Measurements from ENCODE around the gene DDX24. TPM values are rescaled to one million over a fixed set of nuclear protein-coding genes. Genes with fewer than 3 reads are reported as not detected.

The DDX24 gene
- total and polyA plus RNA-seq, 3 experiments from 2014 or later: 274 to 287 (median 283) TPM

DNA sequence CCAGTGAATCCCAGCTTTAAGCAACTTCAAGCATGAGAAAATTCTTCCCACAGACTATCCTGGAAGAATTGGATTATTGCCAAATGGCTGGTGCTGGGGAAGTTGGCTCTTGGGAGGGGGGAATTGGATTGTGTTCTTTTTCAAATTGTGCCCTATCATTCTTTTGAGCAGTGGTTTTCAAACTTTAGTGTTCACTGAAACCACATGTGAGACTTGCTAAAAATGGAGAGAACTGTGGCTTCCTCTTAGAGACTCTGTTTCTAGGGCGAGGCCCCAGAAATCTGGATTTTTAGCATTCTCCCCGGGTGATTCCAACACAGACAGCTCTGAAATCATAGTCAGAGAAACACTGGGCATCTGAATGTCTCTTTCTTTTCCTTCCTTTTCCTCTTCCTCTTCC, 69.2 kb downstream of the DDX24 start:
- Histone ChIP-seq H3K27ac (ENCODE audit: low read depth, low read length) (no peak overlapping the region), H3K36me3 (ENCODE audit: insufficient read depth, low read length) (no peaks in the 10 kb centered on the region), H3K9me3 (ENCODE audit: low read length) (no peaks in the 10 kb centered on the region), H3K4me3 (ENCODE audit: low read length) (no peak overlapping the region), H3K27me3 (ENCODE audit: insufficient read depth, low read length, poor library complexity, severe bottlenecking) (peaks cover 6% of the 10 kb centered on the region), H3K4me1 (ENCODE audit: insufficient read depth, low read length) (peaks cover 20% of the 10 kb centered on the region)
- H3K27ac Mint-ChIP-seq: peak overlapping the region in 5 of 8 donors; percentile 17 to 66 (median 24)
- H3K4me3 Mint-ChIP-seq: peak overlapping the region in 6 of 7 donors; percentile 19 to 62 (median 38)
- peaks cover 38 to 49% (median 48%) of the 10 kb centered on the region in 3 donors for H3K4me1 Mint-ChIP-seq
- peaks cover 0 to 8% of the 10 kb centered on the region in 2 donors for H3K27me3 Mint-ChIP-seq
- ChIA-PET POLR2A (interaction anchor here (0.6 to 1.1 kb wide), 2 partner anchors 34 to 37 kb away, joined by 3 to 7 read pairs; no protein-coding TSS in a partner anchor), CTCF (interaction anchor here (1.1 to 3.5 kb wide), 9 partner anchors 9 to 121 kb away, joined by 3 to 24 read pairs (median 3); no protein-coding TSS in a partner anchor)
- peak in 3 of 5 donors; percentile 44 to 58 (median 54) for DNase-seq
- no peaks in the 10 kb centered on the region for H3K9me3 Mint-ChIP-seq
- H3K36me3 Mint-ChIP-seq: no peaks in the 10 kb centered on the region

DNA sequence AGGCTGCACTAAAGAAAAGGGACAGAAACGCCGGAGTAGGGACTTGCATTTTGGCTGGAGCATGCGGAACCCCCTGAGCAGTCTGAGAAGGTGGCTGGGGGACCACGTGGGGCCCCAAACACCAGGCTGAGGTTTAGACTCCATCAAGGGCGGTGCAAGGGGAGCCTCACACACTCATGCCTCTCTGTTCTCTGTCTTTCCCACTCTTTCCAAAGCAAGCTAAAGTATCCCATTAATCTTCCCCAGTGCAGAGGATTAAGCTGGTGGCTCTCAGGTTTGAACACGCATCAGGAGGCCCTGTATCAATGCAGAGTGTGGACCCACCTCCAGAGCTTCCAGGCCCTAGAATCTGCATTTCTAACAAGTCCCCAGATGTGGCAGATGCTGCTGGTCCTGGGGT, 70.4 kb downstream of the DDX24 start:
- no peak for DNase-seq
- H3K4me1 Mint-ChIP-seq: peaks cover 38 to 49% (median 48%) of the 10 kb centered on the region in 3 donors
- Histone ChIP-seq H3K9me3 (ENCODE audit: low read length) (no peaks in the 10 kb centered on the region), H3K36me3 (ENCODE audit: insufficient read depth, low read length) (no peaks in the 10 kb centered on the region), H3K27me3 (ENCODE audit: insufficient read depth, low read length, poor library complexity, severe bottlenecking) (peaks cover 6% of the 10 kb centered on the region), H3K4me1 (ENCODE audit: insufficient read depth, low read length) (peaks cover 20% of the 10 kb centered on the region), H3K27ac (ENCODE audit: low read depth, low read length) (no peak overlapping the region), H3K4me3 (ENCODE audit: low read length) (no peak overlapping the region)
- H3K36me3 Mint-ChIP-seq: no peaks in the 10 kb centered on the region
- ChIA-PET POLR2A (no interaction called here), CTCF (interaction anchor here (1.3 to 3.5 kb wide), 4 partner anchors 8 to 71 kb away, joined by 3 to 24 read pairs (median 3); no protein-coding TSS in a partner anchor)
- H3K27ac Mint-ChIP-seq: peak overlapping the region in 1 of 8 donors; percentile 47
- H3K4me3 Mint-ChIP-seq: peak overlapping the region in 2 of 7 donors; percentile 19 to 25
- no peaks in the 10 kb centered on the region for H3K9me3 Mint-ChIP-seq
- H3K27me3 Mint-ChIP-seq: peaks cover 0 to 5% of the 10 kb centered on the region in 2 donors

DNA sequence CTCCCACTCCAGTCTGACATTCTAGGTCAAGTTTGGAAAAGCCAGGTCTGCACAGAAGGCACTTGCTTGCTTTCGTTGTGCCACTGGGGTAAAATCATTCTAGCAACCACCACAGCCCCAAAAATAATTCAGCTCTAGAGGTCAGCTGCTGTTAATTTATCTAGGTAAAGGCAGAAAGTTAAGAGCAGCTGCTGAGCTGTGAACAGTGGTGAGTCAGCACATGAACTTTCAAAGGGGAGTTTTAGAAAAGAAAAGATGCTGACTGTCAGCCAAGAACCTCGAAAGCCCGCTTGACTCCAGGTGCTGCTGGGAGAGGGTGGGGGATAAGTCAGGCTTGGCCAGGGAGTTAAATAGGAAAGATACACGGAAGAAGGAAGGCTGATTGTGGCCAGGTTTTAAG, 71.2 kb downstream of the DDX24 start:
- Mint-ChIP-seq H3K36me3 (no peaks in the 10 kb centered on the region), H3K27me3 (peaks cover 0 to 10% of the 10 kb centered on the region in 2 donors), H3K4me3 (peak overlapping the region in 1 of 7 donors; percentile 10), H3K4me1 (peaks cover 38 to 49% (median 48%) of the 10 kb centered on the region in 3 donors), H3K9me3 (no peaks in the 10 kb centered on the region), H3K27ac (peak overlapping the region in 1 of 8 donors; percentile 75)
- H3K36me3 ChIP-seq (ENCODE audit: insufficient read depth, low read length): no peaks in the 10 kb centered on the region
- ChIA-PET POLR2A (interaction anchor here (0.6 kb wide), 1 partner anchor 119 kb away, joined by 3 read pairs; no protein-coding TSS in a partner anchor), CTCF (interaction anchor here (0.8 to 3.5 kb wide), 3 partner anchors 70 to 123 kb away, joined by 3 to 24 read pairs (median 3); no protein-coding TSS in a partner anchor)
- H3K4me1 ChIP-seq (ENCODE audit: insufficient read depth, low read length): peaks cover 20% of the 10 kb centered on the region
- peaks cover 6% of the 10 kb centered on the region for H3K27me3 ChIP-seq (ENCODE audit: insufficient read depth, low read length, poor library complexity, severe bottlenecking)
- H3K4me3 ChIP-seq (ENCODE audit: low read length): no peak overlapping the region
- no peaks in the 10 kb centered on the region for H3K9me3 ChIP-seq (ENCODE audit: low read length)
- DNase-seq: no peak
- no peak overlapping the region for H3K27ac ChIP-seq (ENCODE audit: low read depth, low read length)

DNA sequence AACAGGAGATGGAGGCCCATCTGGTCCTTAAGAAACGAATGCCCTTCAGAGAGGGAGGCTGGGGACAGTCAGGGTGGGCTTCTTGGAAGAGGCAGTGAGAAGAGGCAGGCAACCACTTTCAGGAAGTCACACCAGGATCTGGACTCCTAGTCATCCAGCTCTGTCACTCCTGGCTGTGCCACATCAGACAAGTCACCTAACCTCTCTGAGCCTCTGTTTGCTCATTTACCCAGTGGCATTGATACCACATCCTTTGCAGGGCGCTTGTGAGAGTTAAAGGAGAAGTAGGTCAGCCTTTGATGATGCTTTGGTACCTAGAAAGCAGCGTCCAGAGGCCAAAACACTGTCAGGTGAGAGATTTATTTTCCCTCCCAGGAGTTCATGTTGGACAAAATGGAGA, 72.8 kb downstream of the DDX24 start:
- ChIA-PET CTCF (interaction anchor here (1.1 to 1.2 kb wide), 2 partner anchors 9 to 68 kb away, joined by 6 read pairs; no protein-coding TSS in a partner anchor), POLR2A (no interaction called here)
- Mint-ChIP-seq H3K27ac (no peak overlapping the region), H3K4me3 (no peak overlapping the region), H3K36me3 (no peaks in the 10 kb centered on the region), H3K4me1 (peaks cover 38 to 48% (median 46%) of the 10 kb centered on the region in 3 donors), H3K9me3 (no peaks in the 10 kb centered on the region), H3K27me3 (peaks cover 4 to 11% of the 10 kb centered on the region in 2 donors)
- Histone ChIP-seq H3K36me3 (ENCODE audit: insufficient read depth, low read length) (no peaks in the 10 kb centered on the region), H3K4me1 (ENCODE audit: insufficient read depth, low read length) (peaks cover 20% of the 10 kb centered on the region), H3K9me3 (ENCODE audit: low read length) (no peaks in the 10 kb centered on the region), H3K4me3 (ENCODE audit: low read length) (no peak overlapping the region), H3K27me3 (ENCODE audit: insufficient read depth, low read length, poor library complexity, severe bottlenecking) (peaks cover 6% of the 10 kb centered on the region), H3K27ac (ENCODE audit: low read depth, low read length) (no peak overlapping the region)
- peak in 1 of 5 donors; percentile 9 for DNase-seq

DNA sequence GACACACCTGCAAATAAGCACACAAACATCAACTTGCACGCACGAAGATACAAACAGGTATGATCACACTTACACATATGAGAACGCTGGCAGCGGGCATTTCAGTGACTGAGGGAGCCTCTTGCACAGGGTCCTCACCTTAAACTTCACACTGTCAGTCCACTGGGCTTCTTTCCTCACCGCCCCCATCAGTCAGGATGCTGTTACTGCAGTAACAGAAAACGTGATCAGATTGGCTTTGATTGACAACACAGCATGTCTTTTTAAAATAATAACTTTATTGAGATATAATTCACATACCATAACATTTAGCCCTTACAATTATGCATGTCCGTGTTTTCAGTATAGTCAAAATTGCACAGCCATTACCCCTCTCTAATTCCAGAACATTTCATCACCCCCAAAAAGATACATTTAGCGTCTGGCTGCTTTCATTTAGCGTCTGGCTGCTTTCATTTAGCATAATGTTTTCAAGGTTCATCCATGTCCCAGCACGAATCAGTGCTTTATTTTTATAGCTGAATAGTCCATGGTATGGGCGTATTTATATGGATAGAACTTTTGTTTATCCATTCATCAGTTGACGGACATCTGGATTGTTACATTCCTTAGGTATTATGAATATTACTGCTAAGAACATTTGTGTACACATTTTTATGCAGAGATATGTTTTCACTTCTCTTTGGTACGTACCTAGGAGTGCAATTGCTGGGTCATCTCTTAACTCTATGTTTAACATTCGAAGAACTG, 75.5 kb downstream of the DDX24 start:
- Histone ChIP-seq H3K4me1 (ENCODE audit: insufficient read depth, low read length) (peaks cover 7% of the 10 kb centered on the region), H3K4me3 (ENCODE audit: low read length) (no peak overlapping the region), H3K36me3 (ENCODE audit: insufficient read depth, low read length) (no peaks in the 10 kb centered on the region), H3K27me3 (ENCODE audit: insufficient read depth, low read length, poor library complexity, severe bottlenecking) (no peaks in the 10 kb centered on the region), H3K9me3 (ENCODE audit: low read length) (no peaks in the 10 kb centered on the region), H3K27ac (ENCODE audit: low read depth, low read length) (no peak overlapping the region)
- Mint-ChIP-seq H3K4me3 (no peak overlapping the region), H3K27ac (no peak overlapping the region), H3K27me3 (peaks cover 4 to 11% of the 10 kb centered on the region in 2 donors), H3K9me3 (no peaks in the 10 kb centered on the region), H3K36me3 (no peaks in the 10 kb centered on the region), H3K4me1 (peaks cover 26 to 34% (median 34%) of the 10 kb centered on the region in 3 donors)
- DNase-seq: no peak
- POLR2A ChIA-PET: interaction anchor here (1.4 to 1.7 kb wide), 2 partner anchors 35 to 66 kb away, joined by 3 to 4 read pairs; no protein-coding TSS in a partner anchor
- CTCF ChIA-PET: interaction anchor here (1.0 to 11.1 kb wide), 5 partner anchors 10 to 66 kb away, joined by 3 to 272 read pairs (median 9); no protein-coding TSS in a partner anchor

DNA sequence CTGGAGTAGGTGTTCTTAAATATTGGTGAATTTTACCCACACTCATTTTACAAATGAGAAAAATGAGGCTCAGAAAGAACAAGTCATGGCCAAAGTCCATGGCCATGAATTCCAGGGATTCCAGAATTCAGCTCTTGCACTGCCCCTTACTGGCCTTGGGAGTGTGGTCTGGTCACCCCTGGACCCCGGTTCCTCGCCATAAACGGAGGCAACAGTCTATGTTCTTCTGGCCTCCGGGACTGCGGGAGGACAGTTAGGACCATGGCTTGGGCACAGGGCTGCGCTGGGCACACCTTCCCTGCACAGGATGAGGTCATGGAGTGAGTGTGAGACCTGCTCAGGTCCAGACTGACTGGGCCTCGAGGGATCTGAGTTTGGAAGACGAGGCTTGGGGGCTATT, 77.0 kb downstream of the DDX24 start:
- DNase-seq: no peak
- Histone ChIP-seq H3K27me3 (ENCODE audit: insufficient read depth, low read length, poor library complexity, severe bottlenecking) (no peaks in the 10 kb centered on the region), H3K27ac (ENCODE audit: low read depth, low read length) (no peak overlapping the region), H3K4me3 (ENCODE audit: low read length) (no peak overlapping the region), H3K9me3 (ENCODE audit: low read length) (no peaks in the 10 kb centered on the region), H3K36me3 (ENCODE audit: insufficient read depth, low read length) (no peaks in the 10 kb centered on the region), H3K4me1 (ENCODE audit: insufficient read depth, low read length) (peaks cover 7% of the 10 kb centered on the region)
- Mint-ChIP-seq H3K27me3 (peaks cover 4 to 13% of the 10 kb centered on the region in 2 donors), H3K9me3 (no peaks in the 10 kb centered on the region), H3K27ac (no peak overlapping the region), H3K36me3 (no peaks in the 10 kb centered on the region), H3K4me1 (peaks cover 14 to 21% (median 21%) of the 10 kb centered on the region in 3 donors), H3K4me3 (no peak overlapping the region)
- ChIA-PET POLR2A (interaction anchor here (1.2 to 1.7 kb wide), 3 partner anchors 22 to 65 kb away, joined by 3 to 4 read pairs (median 4); partner anchors contain the start of gene OTUB2), CTCF (interaction anchor here (1.2 to 11.1 kb wide), 7 partner anchors 8 to 65 kb away, joined by 3 to 272 read pairs (median 4); no protein-coding TSS in a partner anchor)

DNA sequence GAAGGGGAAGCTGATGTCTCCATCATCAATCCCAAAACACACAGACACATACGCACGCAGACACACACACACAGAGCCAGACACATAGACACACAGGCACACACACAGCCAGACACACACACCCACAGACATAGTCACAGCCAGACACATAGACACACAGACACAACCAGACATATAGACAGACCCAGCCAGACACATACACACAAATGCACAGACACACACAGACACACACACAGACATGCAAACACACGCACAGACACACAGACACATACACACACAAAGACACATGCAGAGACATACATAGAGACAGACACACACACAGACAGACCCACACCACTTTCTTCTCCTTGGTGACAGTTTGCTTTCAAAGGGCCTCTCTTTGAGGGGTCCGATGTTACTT, 77.6 kb downstream of the DDX24 start:
- CTCF ChIA-PET: interaction anchor here (0.5 to 11.1 kb wide), 7 partner anchors 8 to 823 kb away, joined by 3 to 272 read pairs (median 4); no protein-coding TSS in a partner anchor
- H3K4me1 Mint-ChIP-seq: peaks cover 10 to 16% (median 15%) of the 10 kb centered on the region in 3 donors
- no peaks in the 10 kb centered on the region for H3K9me3 Mint-ChIP-seq
- Histone ChIP-seq H3K36me3 (ENCODE audit: insufficient read depth, low read length) (no peaks in the 10 kb centered on the region), H3K27ac (ENCODE audit: low read depth, low read length) (no peak overlapping the region), H3K27me3 (ENCODE audit: insufficient read depth, low read length, poor library complexity, severe bottlenecking) (no peaks in the 10 kb centered on the region), H3K9me3 (ENCODE audit: low read length) (no peaks in the 10 kb centered on the region), H3K4me1 (ENCODE audit: insufficient read depth, low read length) (peaks cover 7% of the 10 kb centered on the region), H3K4me3 (ENCODE audit: low read length) (no peak overlapping the region)
- no peaks in the 10 kb centered on the region for H3K36me3 Mint-ChIP-seq
- H3K27me3 Mint-ChIP-seq: peaks cover 4 to 13% of the 10 kb centered on the region in 2 donors
- no peak overlapping the region for H3K27ac Mint-ChIP-seq
- DNase-seq: no peak
- H3K4me3 Mint-ChIP-seq: no peak overlapping the region
- POLR2A ChIA-PET: interaction anchor here (1.6 kb wide), 1 partner anchor 33 kb away, joined by 3 read pairs; no protein-coding TSS in a partner anchor

All from CD8-positive, alpha-beta memory T cell (primary cell).